HepG2 (cell line): ENCODE measurements around the gene TPPP2. TPM values are rescaled to one million over a fixed set of nuclear protein-coding genes. Genes with fewer than 3 reads are reported as not detected.

ENCODE experiments used
- ATF3 ChIP-seq: sonication (generic); formaldehyde crosslinking; IDR thresholded peaks from 2 replicates; pipeline ENCODE4 v1.4.0; 2020; ENCODE audit warnings: missing genetic modification reagents
- ATF7-NPFF ChIP-seq: sonication (generic); formaldehyde crosslinking; IDR thresholded peaks from 2 replicates; pipeline ENCODE4 v1.8.1; 2023; ENCODE audit warnings: mild to moderate bottlenecking, low read depth, missing genetic modification reagents, moderate library complexity
- CCAR2 ChIP-seq: fragments of 200-400 bp; formaldehyde crosslinking; optimal IDR thresholded peaks from 2 replicates; pipeline ENCODE3; 2018; ENCODE audit warnings: low read depth, mild to moderate bottlenecking, low read length, moderate library complexity
- CEBPG ChIP-seq: IDR thresholded peaks from 2 replicates; pipeline ENCODE4 v1.6.1; 2016
- FOXP4 ChIP-seq: sonication (generic); formaldehyde crosslinking; IDR thresholded peaks from 2 replicates; pipeline ENCODE4 v1.4.0; 2020; ENCODE audit warnings: missing genetic modification reagents
- HNRNPK ChIP-seq: fragments of 200-400 bp; formaldehyde crosslinking; IDR thresholded peaks from 2 replicates; pipeline ENCODE4 v1.6.1; 2018; ENCODE audit warnings: low read length, low read depth, moderate library complexity, mild to moderate bottlenecking; ENCODE audit not compliant: poor library complexity, severe bottlenecking
- HOXA3 ChIP-seq: sonication (generic); formaldehyde crosslinking; IDR thresholded peaks from 2 replicates; pipeline ENCODE4 v1.5.0; 2020; ENCODE audit warnings: missing genetic modification reagents
- JUNB ChIP-seq: sonication (generic); formaldehyde crosslinking; IDR thresholded peaks from 2 replicates; pipeline ENCODE4 v1.8.0; 2022; ENCODE audit warnings: missing genetic modification reagents, mild to moderate bottlenecking, borderline replicate concordance
- KDM1A ChIP-seq: IDR thresholded peaks from 2 replicates; pipeline ENCODE4 v1.6.1; 2016; ENCODE audit warnings: missing compliant biosample characterization
- MLXIP ChIP-seq: sonication (generic); formaldehyde crosslinking; IDR thresholded peaks from 2 replicates; pipeline ENCODE4 v1.9.0; 2021; ENCODE audit warnings: missing genetic modification reagents, borderline replicate concordance
- MTA1 ChIP-seq: sonication (generic); formaldehyde crosslinking; IDR thresholded peaks from 2 replicates; pipeline ENCODE4 v1.4.0; 2020; ENCODE audit warnings: missing genetic modification reagents, mild to moderate bottlenecking, borderline replicate concordance
- RFX5 ChIP-seq: IDR thresholded peaks from 2 replicates; pipeline ENCODE4 v1.6.1; 2011; ENCODE audit warnings: low read depth, low read length, improper control_type of control experiment
- SOX13 ChIP-seq, 3 experiments: fragments of 450-650 bp in 1 of 3; sonication (generic) in 1 of 3; formaldehyde crosslinking in 1 of 3; IDR thresholded peaks in 2 of 3; conservative IDR thresholded peaks in 1 of 3; 2 replicates each; pipeline versions ENCODE4 v1.5.0 to v1.6.1; 2016 to 2020; ENCODE audit warnings: antibody characterized with exemption in 1 of 3, mild to moderate bottlenecking in 1 of 3, missing compliant biosample characterization in 1 of 3, missing genetic modification reagents in 1 of 3, moderate library complexity in 1 of 3
- SOX5 ChIP-seq: IDR thresholded peaks from 2 replicates; pipeline ENCODE4 v1.6.1; 2016; ENCODE audit warnings: borderline replicate concordance
- STAT5B ChIP-seq: sonication (generic); formaldehyde crosslinking; IDR thresholded peaks from 2 replicates; pipeline ENCODE4 v1.4.0; 2020; ENCODE audit warnings: missing genetic modification reagents
- U2AF1 ChIP-seq: fragments of 200-400 bp; formaldehyde crosslinking; optimal IDR thresholded peaks from 2 replicates; pipeline ENCODE3; 2017; ENCODE audit warnings: mild to moderate bottlenecking, low read depth, low read length
- ZBTB3 ChIP-seq: sonication (generic); formaldehyde crosslinking; IDR thresholded peaks from 2 replicates; pipeline ENCODE4 v1.4.0; 2020; ENCODE audit warnings: low read depth, mild to moderate bottlenecking, moderate library complexity, missing genetic modification reagents, borderline replicate concordance
- ZC3H13 ChIP-seq: sonication (generic); formaldehyde crosslinking; IDR thresholded peaks from 2 replicates; pipeline ENCODE4 v1.8.1; 2023; ENCODE audit warnings: mild to moderate bottlenecking, missing genetic modification reagents, moderate library complexity
- ZMAT3 ChIP-seq: sonication (generic); formaldehyde crosslinking; conservative IDR thresholded peaks from 2 replicates; pipeline ENCODE4 v1.7.0; 2021; ENCODE audit warnings: missing genetic modification reagents
- ZNF124 ChIP-seq: sonication (generic); formaldehyde crosslinking; IDR thresholded peaks from 2 replicates; pipeline ENCODE4 v1.4.0; 2020; ENCODE audit warnings: missing genetic modification reagents
- ZNF234 ChIP-seq: sonication (generic); formaldehyde crosslinking; conservative IDR thresholded peaks from 2 replicates; pipeline ENCODE4 v1.5.1; 2020; ENCODE audit warnings: mild to moderate bottlenecking, missing genetic modification reagents
- ZNF33B ChIP-seq: sonication (generic); formaldehyde crosslinking; IDR thresholded peaks from 2 replicates; pipeline ENCODE4 v1.5.1; 2020; ENCODE audit warnings: mild to moderate bottlenecking, missing genetic modification reagents
- polyA plus RNA-seq, 8 experiments: library from polyadenylated mRNA; depleted of rRNA in 3 of 8; stranded (reverse) in 7 of 8; unstranded in 1 of 8; fragments of >200 nt; fragmentation: Illumina TruSeq in 4 of 8; extraction: Trizol in 4 of 8; gene quantifications; 2 replicates each; pipeline versions ENCODE4 v1.2.1 to v1.2.3, GENCODE V29; 2011 to 2016; ENCODE audit warnings: low read depth in 4 of 8, missing spikeins in 1 of 8, mixed read lengths in 1 of 8; ENCODE audit not compliant: insufficient read depth in 1 of 8
- total RNA-seq, 5 experiments: library from RNA; depleted of rRNA; stranded (reverse); fragments of >200 nt; fragmentation: Illumina TruSeq; extraction: Trizol; gene quantifications; 2 replicates each; pipeline ENCODE4 v1.2.3, GENCODE V29; 2016; ENCODE audit warnings: low read depth in 1 of 5
- TF ChIP-seq, protein P1 (sequence below): sonication (generic); formaldehyde crosslinking; IDR thresholded peaks from 2 replicates; pipeline ENCODE4 v1.4.0; 2020; ENCODE audit warnings: missing genetic modification reagents

Gene TPPP2
- total and polyA plus RNA-seq, 2 of the 13 experiments (the other 11 are each of a cell fraction or from before 2014, with no cell fraction given), result 0.58 to 4.2 TPM

DNA sequence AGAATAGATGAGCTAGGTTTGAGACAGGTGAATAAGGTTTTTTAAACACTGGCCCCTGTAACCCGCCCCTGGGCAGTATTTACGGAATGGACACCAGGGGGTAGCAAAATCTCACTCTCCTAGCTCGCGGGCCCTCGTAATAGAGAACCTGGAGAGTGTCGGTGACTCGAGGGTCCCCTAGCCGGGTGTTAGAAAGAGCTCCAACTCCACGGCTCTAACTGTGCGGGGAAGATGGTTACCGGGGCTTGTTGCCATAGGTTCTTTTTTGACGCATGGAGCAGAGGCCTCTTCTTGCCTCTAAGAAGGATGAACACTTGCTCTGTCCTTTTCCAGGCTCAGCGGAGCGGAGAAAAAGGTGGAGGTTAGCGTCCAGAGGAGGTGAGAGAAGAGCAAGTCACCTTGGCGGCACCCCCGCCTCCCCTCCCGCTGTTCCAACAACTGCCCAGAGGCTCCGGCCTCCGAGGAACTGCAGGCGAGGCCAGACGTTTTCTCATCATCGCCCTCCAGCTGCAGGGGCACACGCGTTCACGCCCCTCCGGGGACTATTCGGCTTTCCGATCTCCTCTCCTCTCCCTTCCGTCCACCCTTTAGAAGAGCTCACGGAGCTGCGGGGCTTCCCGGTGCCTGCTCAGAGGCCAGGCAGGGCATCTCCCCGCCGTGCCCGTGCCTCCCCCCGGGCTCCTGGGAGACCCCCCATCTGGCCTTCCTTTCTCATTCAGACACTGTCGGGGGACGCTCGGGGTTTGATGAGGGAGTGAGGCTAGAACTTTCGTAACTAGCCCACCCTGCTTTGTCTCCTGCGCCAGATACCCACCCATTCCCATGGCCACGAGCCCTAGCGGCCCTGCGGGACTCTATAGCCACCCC lies 38.7 kb downstream of the TPPP2 start (continued):
- TF ChIP-seq ATF3 (CRISPR knock-in tag) (0 out of 2 replicates have a peak, but pooled peaks have one; percentile 5), HOXA3 (CRISPR knock-in tag) (no peak; the same call in 1 of the 2 replicates), ZNF234 (no peak), HNRNPK (no peak), STAT5B (CRISPR knock-in tag) (no peak), ATF7-NPFF (CRISPR knock-in tag) (no peak), ZC3H13 (no peak), CEBPG (CRISPR knock-in tag) (no peak), JUNB (CRISPR knock-in tag) (no peak), MLXIP (CRISPR knock-in tag) (no peak), KDM1A (CRISPR knock-in tag) (no peak), ZBTB3 (CRISPR knock-in tag) (no peak), FOXP4 (CRISPR knock-in tag) (0 out of 2 replicates have a peak, but pooled peaks have one; percentile 11), ZNF124 (peak; percentile 25; the same call in 1 of the 2 replicates), SOX5 (no peak), ZMAT3 (no peak), ZNF33B (CRISPR knock-in tag) (peak; percentile 71; the same call in 1 of the 2 replicates), CCAR2 (no peak), RFX5 (no peak), SOX13 (IDR thresholded peaks at IDR 0.05) (no peak), SOX13 (CRISPR knock-in tag; conservative IDR thresholded peaks at IDR 0.05 in 1 of 2, IDR thresholded peaks at IDR 0.05 in 1 of 2) (peak in 1 of 2 experiments; percentile 32; a peak in 1 of 4 replicates), MTA1 (CRISPR knock-in tag) (no peak), U2AF1 (no peak)
- TF ChIP-seq, protein P1, sequence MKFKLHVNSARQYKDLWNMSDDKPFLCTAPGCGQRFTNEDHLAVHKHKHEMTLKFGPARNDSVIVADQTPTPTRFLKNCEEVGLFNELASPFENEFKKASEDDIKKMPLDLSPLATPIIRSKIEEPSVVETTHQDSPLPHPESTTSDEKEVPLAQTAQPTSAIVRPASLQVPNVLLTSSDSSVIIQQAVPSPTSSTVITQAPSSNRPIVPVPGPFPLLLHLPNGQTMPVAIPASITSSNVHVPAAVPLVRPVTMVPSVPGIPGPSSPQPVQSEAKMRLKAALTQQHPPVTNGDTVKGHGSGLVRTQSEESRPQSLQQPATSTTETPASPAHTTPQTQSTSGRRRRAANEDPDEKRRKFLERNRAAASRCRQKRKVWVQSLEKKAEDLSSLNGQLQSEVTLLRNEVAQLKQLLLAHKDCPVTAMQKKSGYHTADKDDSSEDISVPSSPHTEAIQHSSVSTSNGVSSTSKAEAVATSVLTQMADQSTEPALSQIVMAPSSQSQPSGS (CRISPR knock-in tag), result no peak
